ENCODE results near the gene SLC4A5. TPM values are rescaled to one million over a fixed set of nuclear protein-coding genes. Genes with fewer than 3 reads are reported as not detected.
A peak's percentile ranks its signal among the peaks of the same experiment; 100 is the strongest.

The SLC4A5 gene
- total and polyA plus RNA-seq, 2 of the 8 experiments (the other 6 are each of a cell fraction or from before 2014, with no cell fraction given) = 0.42 to 0.52 TPM

DNA sequence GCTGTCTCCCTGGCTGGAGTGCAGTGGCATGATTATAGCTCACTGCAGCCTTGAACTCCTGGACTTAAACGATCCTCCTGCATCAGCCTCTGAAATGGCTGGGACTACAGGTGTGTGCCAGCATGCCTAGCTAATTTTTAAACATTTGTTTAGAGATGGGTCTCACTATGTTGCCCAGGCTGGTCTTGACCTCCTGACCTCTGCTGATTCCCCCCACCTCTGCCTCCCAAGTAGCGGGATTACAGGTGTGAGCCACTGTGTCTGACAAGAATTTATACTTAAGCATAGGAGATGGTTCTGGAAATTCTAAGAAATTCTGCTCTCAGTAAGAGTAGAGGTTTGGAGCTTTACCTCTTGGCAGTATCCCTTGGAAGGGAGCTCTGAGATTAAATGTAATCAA lies 126.6 kb downstream of the SLC4A5 start:
- CTCF ChIA-PET (ENCODE audit: partially characterized antibody) = interaction anchor here (1.0 to 2.3 kb wide), 4 partner anchors 10 to 33 kb away, joined by 3 to 10 read pairs (median 6); partner anchors contain the start of gene MTHFD2
- FAIRE-seq (no peak), DNase-seq (ENCODE audit: low read depth in 1 of 2, low spot score in 2 of 2) (peak in 1 of 2 experiments; percentile 16)

More for the DNA sequence above, 126.6 kb downstream of the SLC4A5 start:
- Histone ChIP-seq H4K91ac (replicated peaks; ENCODE audit: insufficient read length, low read length) (no peak overlapping the region), H2BK12ac (ENCODE audit: low read depth, low read length) (no peak overlapping the region), H2BK5ac (ENCODE audit: low read depth, low read length) (no peak overlapping the region), H2BK120ac (replicated peaks; ENCODE audit: low read depth, low read length) (no peak overlapping the region), H3K14ac (ENCODE audit: insufficient read length) (no peak overlapping the region), H3K18ac (ENCODE audit: extremely low read depth, low read length) (no peak overlapping the region), H3K36me3 (ENCODE audit: control insufficient read depth in 2 of 4, insufficient read depth in 4 of 4, low read length in 3 of 4) (peaks cover 9 to 84% (median 47%) of the 10 kb centered on the region in 4 experiments), H4K8ac (ENCODE audit: extremely low read depth, insufficient read depth, low read length) (no peak overlapping the region), H3K27ac (ENCODE audit: low read depth, low read length) (no peak overlapping the region), H3K4me1 (replicated peaks in 1 of 4; ENCODE audit: control insufficient read depth in 3 of 4, insufficient read depth in 4 of 4, low read length in 3 of 4) (no peaks in the 10 kb centered on the region), H3K9me3 (ENCODE audit: insufficient read depth in 2 of 2, low read depth in 1 of 2, low read length in 1 of 2) (no peaks in the 10 kb centered on the region), H2BK20ac (ENCODE audit: low read length) (no peak overlapping the region), H3K9ac (replicated peaks in 1 of 4; ENCODE audit: extremely low read depth in 1 of 4, low read depth in 3 of 4, low read length in 3 of 4) (no peak overlapping the region; a peak in 1 of 7 replicates), H3K79me1 (ENCODE audit: low read depth, low read length) (no peaks in the 10 kb centered on the region), H3K4me3 (ENCODE audit: extremely low read depth in 1 of 4, insufficient read depth in 2 of 4, low read depth in 3 of 4, low read length in 4 of 4) (no peak overlapping the region), H2AK5ac (ENCODE audit: low read depth, low read length) (no peak overlapping the region), H3K56ac (replicated peaks; ENCODE audit: insufficient read length, low read depth, low read length) (no peak overlapping the region), H3K23ac (ENCODE audit: insufficient read length) (no peak overlapping the region), H4K20me1 (replicated peaks in 1 of 2; ENCODE audit: control insufficient read depth in 1 of 2, insufficient read depth in 2 of 2, low read length in 2 of 2) (peaks cover 2 to 5% of the 10 kb centered on the region in 2 experiments), H3K4me2 (ENCODE audit: insufficient read depth in 1 of 2, low read depth in 2 of 2, low read length in 2 of 2) (no peak overlapping the region), H3K4ac (replicated peaks; ENCODE audit: insufficient read length, low read depth, low read length) (no peak overlapping the region), H4K5ac (ENCODE audit: insufficient read length, low read depth, low read length) (no peak overlapping the region), H3K79me2 (ENCODE audit: control insufficient read depth in 1 of 2, insufficient read depth in 2 of 2, low read length in 2 of 2) (0 out of 4 replicates have a peak, but pooled peaks cover 0 to 3% of the 10 kb centered on the region in 2 experiments), H3K27me3 (replicated peaks in 1 of 4; ENCODE audit: control insufficient read depth in 3 of 4, extremely low read depth in 1 of 4, insufficient read depth in 3 of 4, low read length in 3 of 4) (no peaks in the 10 kb centered on the region), H2AFZ (ENCODE audit: low read length) (no peak overlapping the region), H2BK15ac (ENCODE audit: low read length) (no peak overlapping the region), H3K23me2 (ENCODE audit: low read depth, low read length) (no peaks in the 10 kb centered on the region)
- POLR2A ChIA-PET (ENCODE audit: partially characterized antibody) = interaction anchor here (1.7 to 72.1 kb wide), 3 partner anchors 12 to 39 kb away, joined by 6 to 2699 read pairs (median 73); partner anchors contain the start of genes BOLA3, MOB1A and MTHFD2
- 92% methylated on average over 2 of the region's 2 CpGs; no CpG with 5 or more reads in 1 of the 2 experiments for WGBS, 2 experiments (ENCODE audit: extremely low coverage in 1 of 2, insufficient coverage in 1 of 2, insufficient read length in 1 of 2, insufficient replicate concordance in 2 of 2, low coverage in 1 of 2, low lambda C conversion rate in 2 of 2, missing lambda C conversion rate in 1 of 2)
- TF ChIP-seq POLR2AphosphoS5 (IDR thresholded peaks at IDR 0.05; ENCODE audit: low read depth, low read length) (peak; percentile 43), JUN (IDR thresholded peaks at IDR 0.05; ENCODE audit: low read depth, low read length) (no peak)

All from H1 (cell line).